GM19372 (cell line): Measurements from ENCODE around the gene SKAP1.
"Not testable (repeated sequence)": the region's sequence is repeated elsewhere in the genome, so short reads cannot be mapped to it uniquely, and the experiment has no call there.

ENCODE experiments used
- ATAC-seq: cut with Tn5 transposase; IDR thresholded peaks from one replicate; pipeline ENCODE4 v1.9.1; 2021; ENCODE audit warnings: mild to moderate bottlenecking, low read depth, moderate library complexity; ENCODE audit not compliant: unreplicated experiment

The SKAP1 gene

GRCh38 chr17:48294020-48294805, 135.8 kb downstream of the SKAP1 start:
- ATAC-seq: no peak

DNA sequence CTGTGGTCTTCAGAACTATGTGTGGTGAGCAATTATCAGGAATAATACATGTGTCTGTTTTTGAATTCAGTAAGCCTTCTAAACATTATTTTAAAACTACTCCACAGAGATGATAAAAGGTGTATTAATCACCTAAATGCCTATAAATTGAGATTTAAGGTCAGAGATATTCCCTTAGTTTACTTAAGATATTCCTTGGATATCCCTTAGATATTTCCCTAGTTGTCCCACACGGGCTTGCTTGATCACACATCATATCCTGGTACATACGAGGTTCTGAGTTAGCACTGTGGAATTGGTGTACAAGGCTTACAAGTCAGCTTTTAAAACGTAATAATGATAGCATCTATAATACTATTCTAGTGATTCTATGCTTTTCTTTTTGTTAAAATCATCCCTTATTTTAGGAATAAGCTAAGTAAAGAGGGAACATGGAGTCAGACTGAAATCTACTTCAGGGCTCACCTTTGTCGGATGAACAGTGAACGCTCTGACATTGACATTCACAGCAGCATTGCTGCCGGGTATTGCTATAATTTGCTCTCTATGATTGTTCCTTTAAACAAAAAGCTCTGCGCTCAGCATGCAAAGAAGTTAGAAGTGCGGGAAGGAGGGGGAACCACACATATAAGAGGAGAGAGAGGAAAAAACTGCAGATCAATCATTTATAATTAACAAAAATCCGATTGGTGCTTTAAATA, 136.5 kb downstream of the SKAP1 start:
- ATAC-seq: no peak

DNA sequence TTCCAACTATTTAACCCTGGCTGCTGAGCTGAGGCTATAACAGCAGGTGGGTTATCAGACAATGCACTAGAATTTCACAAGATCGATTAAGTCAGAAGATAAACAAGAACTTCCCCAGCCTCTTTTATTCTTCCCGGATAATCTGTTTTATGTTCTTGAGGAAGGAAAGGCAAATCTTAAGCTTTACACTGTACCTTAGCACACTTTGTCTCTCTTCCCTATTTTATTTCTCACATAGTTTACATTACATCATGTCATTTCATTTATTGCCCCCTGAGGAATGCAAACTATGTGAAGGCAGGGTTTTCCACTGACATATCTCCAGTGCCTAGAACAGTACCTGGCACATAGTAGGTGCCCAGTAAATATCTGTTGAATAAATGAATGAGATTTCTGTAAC, 139.6 kb downstream of the SKAP1 start:
- ATAC-seq: no peak

DNA sequence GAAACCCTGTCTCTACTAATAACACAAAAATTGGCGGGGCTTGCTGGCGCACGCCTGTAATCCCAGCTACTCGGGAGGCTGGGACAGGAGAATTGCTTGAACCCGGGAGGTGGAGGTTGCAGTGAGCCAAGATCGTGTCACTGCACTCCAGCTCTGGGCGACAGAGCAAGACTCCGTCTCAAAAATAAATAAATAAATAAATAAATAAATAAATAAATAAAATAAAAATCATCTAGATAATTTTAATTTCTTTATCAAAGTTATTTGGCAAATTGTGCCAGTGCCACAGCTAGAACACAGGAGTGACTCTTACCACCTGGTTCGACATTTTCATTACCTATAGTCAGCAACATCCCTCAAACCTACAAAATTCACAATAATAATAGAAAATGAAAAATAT, 143.1 kb downstream of the SKAP1 start:
- ATAC-seq: not testable (repeated sequence)

DNA sequence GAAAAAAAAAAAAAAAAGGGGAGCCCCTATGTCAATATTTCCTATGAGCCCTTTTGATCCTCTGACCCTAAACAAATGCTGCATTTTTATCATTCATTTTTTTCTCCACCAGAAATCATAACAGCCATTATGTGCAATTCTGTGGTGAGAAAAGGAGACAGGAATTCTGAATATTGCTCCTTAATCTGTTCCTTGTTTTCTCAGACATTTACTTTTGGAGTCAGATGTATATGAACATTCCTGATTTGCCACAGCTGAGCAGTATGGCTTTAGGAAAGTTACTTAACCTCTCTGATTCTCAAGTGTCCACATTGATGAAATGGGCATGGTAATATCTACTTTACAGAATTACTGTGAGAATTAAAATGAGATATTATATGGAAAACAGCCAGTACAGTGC, 144.4 kb downstream of the SKAP1 start:
- no peak for ATAC-seq

GRCh38 chr17:48283907-48284306, 146.1 kb downstream of the SKAP1 start:
- no peak for ATAC-seq

- ATAC-seq: no peak
Observed at GRCh38 chr17:48283411-48283810, 146.6 kb downstream of the SKAP1 start.

GRCh38 chr17:48282303-48282702, 147.7 kb downstream of the SKAP1 start:
- ATAC-seq: no peak

GRCh38 chr17:48278760-48279491, 151.1 kb downstream of the SKAP1 start:
- ATAC-seq: no peak

- ATAC-seq: no peak
Observed at GRCh38 chr17:48276776-48277175, 153.2 kb downstream of the SKAP1 start.

GRCh38 chr17:48270899-48271298, 159.1 kb downstream of the SKAP1 start:
- no peak for ATAC-seq

DNA sequence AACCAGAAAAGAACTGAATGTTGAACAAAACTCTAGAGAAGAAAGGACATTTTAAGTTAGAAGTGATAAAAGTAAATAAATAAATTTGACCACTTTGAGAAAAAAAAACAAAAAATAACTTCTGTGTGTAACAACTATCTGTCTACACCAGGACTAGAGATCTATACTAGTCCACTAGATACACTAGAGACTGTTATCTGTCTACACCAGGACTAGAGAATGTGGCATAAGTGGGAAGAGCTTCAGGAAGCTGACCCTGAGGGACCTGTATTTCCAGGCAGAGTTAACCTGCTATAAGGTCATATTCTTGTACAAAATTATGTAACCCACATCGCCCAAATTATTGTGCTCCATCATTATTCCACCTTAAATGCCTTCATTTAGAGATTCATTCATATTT, 160.8 kb downstream of the SKAP1 start:
- ATAC-seq: no peak

GRCh38 chr17:48263731-48264035, 166.3 kb downstream of the SKAP1 start:
- no peak for ATAC-seq

- ATAC-seq: no peak
Observed at GRCh38 chr17:48262982-48263730, 166.9 kb downstream of the SKAP1 start.

- no peak for ATAC-seq
Observed at GRCh38 chr17:48261297-48261880, 168.6 kb downstream of the SKAP1 start.

DNA sequence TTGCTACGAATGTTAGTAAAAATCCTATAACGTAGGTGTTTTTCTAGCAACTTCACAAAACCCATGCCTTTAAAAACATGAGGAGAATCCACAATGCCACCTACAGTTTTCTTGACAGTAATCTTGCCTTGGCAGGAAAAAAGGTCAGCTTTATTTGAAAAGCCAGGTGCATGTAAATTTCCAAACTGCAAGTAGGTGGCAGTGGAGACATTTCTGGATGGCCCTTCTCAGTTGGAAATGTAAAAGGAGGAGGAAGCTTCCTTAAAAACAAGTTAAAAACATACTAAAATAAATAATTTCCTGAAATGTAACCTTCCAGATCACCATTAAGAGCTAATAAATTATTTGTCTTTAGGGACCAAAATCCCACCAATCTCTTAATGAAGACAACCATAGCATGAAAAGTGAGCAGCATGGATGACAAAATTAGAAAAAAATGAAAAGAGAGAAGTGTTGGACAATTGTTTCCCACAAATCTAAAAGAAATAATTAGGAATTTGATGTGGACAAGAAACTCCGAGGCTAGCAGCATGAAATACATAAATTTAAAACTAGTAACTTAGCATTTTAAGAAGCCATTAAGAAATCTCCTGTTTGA, 170.2 kb downstream of the SKAP1 start:
- ATAC-seq: no peak

DNA sequence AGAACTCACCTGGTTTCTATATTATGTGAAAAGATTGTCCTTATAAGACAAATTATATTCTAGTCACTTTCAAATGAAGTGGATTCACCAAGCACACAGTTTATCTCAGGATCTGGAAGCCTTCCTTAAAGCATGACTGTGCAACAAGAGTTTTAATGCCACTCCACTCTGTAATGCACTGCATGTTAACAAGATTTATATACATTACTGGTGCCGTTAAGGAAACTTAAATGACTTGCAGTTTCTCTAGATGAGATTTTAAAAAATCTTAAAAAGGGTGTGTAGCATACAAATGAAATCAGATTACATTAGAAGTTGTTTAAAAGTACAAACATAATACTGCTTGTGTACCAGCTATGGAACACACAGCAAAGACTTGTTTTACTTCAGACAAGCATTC, 171.7 kb downstream of the SKAP1 start:
- ATAC-seq: no peak

DNA sequence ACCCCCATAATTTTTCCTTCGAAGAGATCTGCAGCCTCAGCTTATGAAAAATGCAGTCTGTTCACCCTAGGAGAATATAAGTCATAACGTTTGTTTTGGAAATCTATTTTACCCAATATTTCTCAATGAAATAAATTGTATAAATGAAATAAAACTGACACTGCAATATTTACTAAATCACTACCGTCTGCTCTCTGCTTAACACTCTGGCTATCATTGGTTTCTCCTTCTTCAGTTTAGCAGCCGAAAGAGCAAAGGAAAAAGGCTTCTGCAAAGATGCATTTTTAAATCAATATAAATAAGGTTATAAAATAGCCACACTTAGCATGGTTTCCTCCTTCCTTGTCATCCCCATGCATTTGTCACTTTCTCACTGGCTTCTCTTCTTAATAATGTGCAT, 174.3 kb downstream of the SKAP1 start:
- ATAC-seq: no peak

DNA sequence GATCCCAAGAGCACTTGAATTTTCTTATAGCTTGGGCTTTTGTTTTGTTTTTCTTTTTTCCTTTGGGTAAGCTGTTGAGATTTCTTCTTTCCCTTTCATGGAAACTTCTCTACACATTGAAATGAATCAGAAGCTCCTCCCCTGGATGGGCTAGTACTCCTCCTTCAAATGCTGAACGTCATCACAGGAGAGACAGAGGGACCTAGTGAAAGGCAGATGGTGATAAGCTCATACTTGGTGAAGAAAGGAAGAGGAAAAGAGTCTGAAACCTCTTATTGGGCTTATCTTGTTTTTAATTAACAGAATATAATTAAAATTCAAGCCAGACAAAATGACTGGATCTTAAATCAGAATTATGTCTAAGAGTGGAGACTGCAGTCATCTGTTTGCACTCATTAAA, 175.1 kb downstream of the SKAP1 start:
- ATAC-seq: no peak

GRCh38 chr17:48253975-48254374, 176.0 kb downstream of the SKAP1 start:
- ATAC-seq: no peak
